Germinal center (tissue), 1 donor: ENCODE data around the gene MT1F.
"Not testable (repeated sequence)": the region's sequence is repeated elsewhere in the genome, so short reads cannot be mapped to it uniquely, and the experiment has no call there.

Source experiments
- DNase-seq: peaks from one replicate; pipeline ENCODE4 v3.0.0; 2012; ENCODE audit warnings: mixed read lengths, low spot score

MT1F gene

DNA sequence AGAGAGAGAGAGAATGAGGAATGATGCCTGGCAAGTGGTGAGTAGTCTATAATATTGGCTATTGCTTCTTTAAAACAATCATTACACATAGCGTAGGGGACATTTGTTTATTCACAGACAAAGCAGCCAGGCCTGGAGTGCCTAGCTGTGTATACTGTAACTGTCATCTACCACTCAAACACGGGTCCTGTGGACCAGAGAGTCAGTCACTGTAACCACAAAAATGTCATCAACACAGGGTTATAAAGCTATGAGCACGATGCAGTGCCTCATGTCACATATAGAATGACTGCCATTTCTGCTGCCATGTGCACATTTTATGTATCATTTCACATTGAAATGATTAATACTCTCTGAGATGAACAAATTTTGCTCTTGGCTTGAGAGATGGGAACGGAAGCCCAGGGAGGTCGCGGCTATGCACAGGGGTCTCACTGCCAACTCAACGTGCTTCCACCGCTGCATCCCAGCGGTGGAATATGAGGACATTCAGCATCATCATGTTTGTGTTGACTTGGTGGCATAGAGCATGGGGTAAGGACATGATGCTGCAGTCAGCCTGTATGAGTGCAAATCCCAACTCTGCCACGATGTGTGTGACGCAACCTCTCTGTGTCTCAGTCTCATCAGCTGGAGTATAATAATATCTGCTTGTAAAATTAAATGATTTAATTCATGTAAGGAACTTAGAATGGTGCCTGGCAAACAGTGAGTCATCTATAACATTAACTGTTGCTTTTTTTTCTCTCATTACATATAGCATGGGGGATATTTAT lies 15.2 kb downstream of the MT1F start:
- DNase-seq: no peak

DNA sequence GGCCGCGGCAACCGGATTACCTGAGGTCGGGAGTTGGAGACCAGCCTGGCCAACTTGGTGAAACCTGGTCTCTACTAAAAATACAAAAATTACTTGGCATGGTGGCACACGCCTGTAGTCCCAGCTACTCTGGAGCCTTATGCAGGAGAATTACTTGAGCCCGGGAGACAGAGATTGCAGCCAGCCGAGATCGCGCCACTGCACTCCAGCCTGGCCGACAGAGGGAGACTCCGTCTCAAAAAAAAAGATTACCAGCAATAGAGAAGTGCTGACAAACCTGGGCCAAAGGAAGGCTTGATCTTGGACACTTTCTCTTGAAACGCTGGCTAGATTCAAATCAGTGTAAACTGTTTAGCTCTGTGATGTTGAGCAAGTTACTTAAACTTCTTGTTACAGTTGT lies 16.2 kb downstream of the MT1F start:
- no peak for DNase-seq

DNA sequence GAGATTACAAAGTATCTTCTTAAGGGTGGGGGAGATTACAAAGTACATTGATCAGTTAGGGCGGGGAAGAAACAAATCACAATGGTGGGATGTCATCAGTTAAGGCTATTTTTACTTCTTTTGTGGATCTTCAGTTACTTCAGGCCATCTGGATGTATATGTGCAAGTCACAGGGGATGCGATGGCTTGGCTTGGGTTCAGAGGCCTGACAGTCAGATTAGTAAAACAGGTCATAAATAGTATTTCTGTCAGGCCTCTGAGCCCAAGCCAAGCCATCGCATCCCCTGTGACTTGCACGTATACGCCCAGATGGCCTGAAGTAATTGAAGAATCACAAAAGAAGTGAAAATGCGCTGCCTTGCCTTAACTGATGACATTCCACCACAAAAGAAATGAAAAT lies 16.8 kb downstream of the MT1F start:
- DNase-seq: not testable (repeated sequence)

DNA sequence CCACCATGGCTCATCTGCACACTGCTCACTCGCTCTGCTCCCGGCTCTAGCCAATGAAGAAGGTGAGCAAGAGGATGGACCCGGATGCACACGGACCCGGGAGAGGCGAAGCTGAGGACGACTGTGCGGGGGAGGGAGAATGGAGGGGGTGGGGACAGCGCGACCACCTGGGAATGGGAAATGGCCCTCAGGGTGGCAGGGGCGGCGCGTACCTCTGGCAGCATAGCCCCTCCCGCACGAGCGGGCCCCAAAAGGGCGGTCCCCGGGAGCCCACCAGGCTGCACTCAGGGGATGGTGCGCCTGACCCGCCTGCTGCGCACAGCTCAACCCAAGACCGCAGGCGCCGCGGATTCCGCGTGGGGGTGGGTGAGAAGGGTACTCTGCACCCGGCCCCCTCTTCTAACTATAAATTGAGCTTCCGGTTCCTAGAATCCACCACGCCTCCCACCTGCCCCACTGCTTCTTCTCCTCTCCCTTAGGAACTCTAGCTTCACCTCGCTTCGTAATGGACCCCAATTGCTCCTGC lies 18.0 kb downstream of the MT1F start:
- DNase-seq: no peak

DNA sequence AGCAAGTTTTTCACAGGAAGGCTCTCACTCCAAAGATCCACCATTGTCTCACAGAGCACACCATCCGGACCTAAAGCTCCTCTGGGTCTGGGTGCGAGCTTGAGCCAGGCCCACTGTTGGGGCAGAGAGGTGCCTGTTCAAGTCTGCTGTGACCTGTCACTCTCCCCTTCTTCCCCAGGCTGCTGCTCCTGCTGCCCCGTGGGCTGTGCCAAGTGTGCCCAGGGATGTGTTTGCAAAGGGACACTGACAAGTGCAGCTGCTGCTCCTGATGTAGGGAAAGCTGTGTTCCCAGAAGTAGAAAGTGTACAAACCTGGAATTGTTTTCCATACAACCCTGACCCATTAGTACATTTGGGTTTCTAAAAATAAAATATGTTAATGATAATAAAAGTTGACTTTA lies 19.7 kb downstream of the MT1F start:
- DNase-seq: no peak

DNA sequence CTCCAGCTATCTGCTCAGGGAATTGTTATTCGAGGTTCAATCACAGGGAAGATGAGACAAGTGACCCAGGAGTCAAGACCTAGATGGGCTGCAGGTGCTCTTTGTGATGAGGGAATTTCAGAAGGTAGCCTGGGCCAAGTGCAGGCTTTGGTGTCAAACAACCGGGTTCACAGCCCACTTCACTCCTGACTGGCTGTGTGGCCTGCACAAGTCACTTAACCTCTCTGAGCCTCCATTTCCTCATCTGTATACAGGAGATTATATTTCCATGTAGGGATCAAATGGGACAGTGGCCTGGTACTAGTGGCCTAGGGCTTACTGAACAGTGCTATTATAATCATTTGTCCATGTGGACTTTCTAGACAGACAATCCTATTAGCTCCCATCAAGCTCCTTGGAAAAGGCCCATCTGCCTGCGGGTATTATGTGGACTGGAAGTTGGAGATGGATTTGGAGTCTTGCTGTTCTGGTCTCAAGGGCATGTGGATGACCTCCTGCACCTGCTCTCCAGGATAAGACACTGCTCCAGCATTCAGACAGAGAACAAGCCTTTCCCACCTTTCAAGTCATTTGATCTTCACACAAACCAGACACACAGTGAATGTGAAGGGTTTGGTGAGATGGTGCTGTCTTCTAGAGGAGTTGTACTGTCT lies 21.4 kb downstream of the MT1F start:
- no peak for DNase-seq

DNA sequence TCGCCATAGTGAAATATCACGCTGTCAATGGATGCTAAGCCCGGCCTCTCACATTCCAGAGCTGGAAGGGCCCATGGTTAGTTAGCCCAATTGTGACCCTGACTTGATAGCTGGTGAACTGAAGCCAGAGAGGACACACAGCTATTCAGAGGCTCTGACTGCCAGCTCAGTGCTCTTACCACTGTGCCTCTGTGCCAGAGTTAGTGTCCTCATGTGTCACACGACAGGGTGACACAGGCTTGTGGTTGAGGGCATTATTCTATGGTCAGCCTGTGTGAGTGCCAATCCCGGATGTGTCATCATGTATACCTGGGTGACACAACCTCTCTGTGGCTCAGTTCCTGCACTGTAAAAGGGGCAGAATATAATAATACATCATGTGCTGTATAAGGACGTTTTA lies 22.1 kb downstream of the MT1F start:
- DNase-seq: no peak

DNA sequence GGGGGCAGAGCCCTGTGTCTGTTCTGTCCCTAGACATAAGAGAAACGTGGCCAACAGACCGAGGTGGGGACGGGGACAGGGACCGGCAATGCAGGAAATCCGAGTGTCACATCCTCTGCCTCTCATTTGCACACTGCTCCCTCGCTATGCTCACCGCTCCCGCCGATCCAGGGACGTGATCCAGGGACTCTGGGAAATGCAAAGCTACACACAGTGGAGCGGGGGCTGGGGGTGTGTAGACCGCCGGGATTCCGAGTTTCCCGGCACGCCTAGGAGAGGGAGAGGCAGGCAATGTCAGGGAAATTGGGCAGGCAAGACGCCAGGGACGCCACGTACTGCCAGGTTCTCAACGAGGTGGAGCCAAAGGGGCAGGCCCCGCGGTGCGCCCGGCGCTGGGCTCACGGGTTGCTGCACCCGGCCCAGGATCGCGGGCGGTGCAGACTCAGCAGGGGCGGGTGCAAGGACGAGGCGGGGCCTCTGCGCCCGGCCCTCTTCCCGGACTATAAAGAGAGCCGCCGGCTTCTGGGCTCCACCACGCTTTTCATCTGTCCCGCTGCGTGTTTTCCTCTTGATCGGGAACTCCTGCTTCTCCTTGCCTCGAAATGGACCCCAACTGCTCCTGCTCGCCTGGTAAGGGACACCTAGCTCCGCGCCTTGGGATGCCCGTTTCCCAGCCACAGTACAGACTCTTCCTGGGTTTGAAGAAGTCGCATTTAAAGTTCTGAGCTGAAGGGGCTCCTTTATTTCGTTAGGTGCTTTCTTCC lies 24.4 kb downstream of the MT1F start, which contains the start of gene MT1X:
TSS of gene MT1X (plus strand) at position 532 of the 764 bp plus-strand sequence. CDS start at position 603, 71 bp downstream.
- DNase-seq: peak; percentile 81

DNA sequence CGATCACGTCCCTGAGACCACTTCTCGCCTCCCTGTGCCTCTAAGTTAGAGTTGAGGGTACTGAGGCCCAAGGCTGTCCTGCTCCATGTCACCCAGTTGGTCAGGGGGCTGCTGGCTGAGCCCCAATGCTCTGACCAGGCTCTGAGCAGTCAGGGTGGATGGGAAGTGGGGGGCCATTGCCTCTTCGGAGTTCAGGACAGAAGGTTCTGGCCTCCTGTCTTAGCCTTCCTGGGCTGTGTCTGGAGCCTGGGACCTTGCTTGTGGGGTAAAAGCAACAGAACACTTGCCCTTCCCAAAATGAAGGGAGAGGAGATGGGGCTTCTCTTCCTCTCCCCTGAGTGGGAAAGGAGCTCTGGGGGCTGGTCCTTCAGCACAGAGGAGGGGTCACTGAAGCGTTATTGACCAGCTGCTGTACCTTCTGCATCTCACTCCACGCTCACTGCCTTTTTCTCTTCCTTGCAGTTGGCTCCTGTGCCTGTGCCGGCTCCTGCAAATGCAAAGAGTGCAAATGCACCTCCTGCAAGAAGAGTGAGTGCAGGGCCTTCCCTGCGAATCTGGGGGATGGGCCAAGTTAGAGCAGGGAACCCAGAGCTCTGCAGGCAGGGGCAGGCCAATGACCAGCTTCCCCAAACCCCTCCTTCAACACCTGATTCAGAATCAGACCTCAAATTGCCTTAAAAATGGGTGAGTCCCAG lies 25.1 kb downstream of the MT1F start:
- no peak for DNase-seq

DNA sequence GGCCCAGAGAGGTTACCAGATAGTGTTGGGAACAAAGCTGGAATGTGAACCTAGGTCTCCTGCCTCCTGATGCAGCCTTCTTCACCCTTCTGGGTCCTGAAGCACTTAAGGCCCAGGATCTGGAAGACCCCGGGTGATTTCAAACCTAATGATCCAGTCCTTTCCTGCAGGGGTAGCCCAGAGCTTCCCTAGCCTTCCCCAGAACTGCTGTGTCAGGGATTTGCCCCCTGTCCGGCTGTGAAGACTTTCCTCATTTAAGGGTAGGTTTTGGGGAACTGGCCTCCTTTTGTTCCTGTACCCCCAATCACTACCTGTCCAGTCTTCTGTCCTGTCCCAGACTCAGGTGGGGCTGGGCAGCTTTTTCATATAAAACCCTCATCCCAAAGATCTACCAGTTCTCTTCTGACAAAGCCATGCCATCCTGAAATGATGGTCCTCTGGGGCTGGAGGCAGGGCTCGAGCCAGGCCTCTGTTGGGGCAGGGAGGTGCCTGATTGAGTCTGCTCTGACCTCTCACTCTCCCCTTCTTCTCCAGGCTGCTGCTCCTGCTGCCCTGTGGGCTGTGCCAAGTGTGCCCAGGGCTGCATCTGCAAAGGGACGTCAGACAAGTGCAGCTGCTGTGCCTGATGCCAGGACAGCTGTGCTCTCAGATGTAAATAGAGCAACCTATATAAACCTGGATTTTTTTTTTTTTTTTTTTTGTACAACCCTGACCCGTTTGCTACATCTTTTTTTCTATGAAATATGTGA lies 25.8 kb downstream of the MT1F start:
- no peak for DNase-seq

DNA sequence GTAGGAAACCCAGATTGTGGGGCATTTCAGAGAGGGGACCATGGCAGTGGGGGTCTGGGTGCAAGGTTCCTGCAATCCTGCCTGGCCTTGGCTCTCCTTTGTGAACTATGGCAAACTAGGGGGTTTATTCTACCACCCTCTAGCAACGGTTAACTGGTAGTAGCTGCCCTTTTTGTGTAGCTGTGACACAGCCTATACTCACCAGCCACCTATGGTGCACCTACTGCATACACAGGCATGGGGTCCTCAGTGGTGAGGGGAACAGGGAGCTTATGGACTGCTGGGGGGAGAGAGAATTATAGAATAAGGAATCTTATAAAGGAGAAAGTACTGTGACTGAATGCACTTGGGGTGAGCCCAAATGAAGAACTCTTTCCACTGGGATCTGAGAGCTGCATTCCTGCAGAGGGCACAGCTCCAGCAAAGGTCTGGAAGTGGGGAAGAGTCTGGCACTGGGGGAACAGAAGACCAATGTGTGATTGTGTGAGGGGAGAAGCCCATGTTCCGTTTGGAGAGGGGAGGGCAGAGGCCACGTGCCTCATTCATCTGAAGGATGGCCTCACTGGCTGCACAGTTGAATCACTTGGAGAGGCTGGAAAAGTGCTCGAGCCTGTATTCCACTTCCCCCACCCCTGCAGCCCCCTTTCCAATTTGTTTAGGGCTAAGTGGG lies 26.6 kb downstream of the MT1F start:
- DNase-seq: no peak

DNA sequence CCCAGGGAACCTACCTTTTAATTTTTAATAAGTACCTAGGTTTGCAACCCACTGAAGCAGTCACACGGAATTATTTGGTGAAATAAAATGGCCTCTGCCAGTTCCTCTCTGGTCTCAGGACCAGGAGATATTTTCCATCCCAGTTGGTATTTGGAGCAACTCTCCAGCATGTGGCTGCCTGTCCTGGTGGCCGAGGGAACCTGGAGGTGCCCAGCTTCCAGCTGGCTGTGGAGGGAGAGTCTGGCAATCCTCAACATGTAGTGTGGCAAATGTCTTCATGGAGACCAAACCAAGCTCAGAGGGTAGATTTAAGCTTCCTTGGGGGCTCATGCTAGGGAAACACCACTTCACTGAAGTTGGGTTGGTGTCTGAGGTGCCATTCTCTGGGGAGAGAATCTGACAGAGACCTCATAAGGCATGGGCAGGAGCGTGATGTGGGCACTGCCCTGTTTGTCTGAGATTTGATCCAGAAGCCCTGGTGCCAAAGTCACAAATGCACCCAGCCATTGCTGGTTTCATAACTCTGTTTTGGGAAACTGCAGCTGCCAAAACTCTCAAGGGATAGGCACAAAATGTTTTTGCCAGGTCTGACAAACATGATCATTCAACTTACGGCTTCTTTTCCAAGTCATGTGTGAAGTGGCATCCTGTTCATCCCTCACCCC lies 27.3 kb downstream of the MT1F start:
- DNase-seq: no peak

DNA sequence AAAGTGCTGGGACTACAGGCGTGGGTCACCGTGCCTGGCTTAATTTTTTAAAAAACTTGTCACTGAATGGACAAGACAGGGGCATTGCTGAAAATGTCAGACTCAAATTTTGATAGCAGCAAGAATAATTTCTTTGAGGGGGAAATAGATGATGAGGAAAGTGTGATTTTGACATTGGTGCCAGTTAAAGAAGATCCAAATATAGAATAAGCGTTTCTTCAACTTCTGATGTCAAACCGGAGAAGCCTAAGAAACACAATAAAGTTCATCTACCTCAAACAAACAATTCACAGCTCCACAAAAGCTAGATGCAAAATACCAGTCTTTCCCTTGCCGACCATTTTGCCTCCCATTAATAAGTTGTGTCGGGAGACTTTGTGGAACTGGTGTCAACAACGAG lies 29.0 kb downstream of the MT1F start:
- DNase-seq: no peak

DNA sequence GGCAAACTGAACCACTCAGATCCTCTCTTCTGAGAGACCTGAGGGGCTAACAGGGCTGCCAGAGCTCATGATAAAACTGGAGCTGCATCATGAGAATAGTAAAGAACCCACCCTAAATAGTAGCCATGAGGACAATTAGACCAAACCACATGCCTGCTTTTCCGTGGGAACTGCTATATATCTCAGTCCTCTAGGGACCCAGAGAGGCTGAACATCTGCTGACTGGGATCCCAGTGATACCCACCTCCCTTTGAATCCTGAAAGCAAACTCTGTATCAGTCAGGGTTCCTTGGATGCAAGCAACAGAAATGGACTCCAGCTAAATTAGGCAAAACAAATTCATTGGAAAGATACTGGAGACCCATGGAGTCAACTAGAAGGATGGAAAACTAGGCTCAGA lies 31.0 kb downstream of the MT1F start:
- no peak for DNase-seq

DNA sequence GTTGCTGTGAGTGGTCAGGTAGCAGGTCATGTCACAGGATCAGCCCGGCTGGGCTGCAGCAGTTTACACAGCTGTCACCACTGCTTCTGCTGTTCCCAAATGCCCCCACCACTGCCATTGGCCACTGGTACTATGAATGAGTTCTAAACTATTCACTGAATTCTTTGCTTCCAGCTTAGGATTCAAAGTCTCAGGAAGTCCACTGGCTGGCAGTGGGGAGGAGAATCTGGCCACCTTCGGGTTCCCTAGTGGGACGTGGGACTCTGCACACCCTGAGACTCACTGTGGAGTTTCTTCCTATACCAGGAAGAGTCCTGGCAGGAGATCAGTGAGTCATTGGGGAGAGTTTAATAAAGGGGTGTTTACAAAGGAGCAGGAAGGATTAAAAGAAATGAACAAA lies 31.4 kb downstream of the MT1F start:
- no peak for DNase-seq

DNA sequence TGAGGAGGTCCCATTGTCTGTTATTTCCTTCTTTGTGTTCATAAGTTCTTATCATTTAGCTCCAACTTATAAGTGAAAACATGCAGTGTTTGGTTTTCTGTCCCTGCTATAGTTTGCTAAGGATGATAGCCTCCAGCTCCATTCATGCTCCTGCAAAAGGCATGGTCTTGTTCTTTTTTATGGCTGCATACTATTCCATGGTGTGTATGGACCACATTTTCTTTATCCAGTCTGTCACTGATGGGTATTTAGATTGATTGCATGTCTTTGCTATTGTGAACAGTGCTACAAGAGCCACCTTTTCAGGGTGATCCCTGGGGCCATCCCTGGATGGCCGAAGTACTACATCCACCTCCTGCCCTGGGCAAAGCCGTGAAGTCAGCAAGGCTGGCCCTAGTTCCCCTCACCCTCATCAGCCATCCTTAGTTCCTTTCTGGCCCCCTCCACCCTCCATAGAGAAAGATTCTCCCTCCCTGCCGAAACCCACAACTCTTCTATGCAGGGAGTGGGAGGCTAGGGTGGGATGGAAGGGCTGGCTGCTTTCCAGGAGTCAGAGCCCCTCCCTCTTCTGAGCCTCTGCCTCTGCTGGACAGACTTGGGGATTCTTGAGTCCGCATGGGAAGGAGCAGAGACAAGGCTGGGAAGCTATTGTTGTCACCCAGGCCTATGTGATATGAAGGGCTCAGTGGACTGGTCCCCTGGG lies 32.8 kb downstream of the MT1F start:
- no peak for DNase-seq

DNA sequence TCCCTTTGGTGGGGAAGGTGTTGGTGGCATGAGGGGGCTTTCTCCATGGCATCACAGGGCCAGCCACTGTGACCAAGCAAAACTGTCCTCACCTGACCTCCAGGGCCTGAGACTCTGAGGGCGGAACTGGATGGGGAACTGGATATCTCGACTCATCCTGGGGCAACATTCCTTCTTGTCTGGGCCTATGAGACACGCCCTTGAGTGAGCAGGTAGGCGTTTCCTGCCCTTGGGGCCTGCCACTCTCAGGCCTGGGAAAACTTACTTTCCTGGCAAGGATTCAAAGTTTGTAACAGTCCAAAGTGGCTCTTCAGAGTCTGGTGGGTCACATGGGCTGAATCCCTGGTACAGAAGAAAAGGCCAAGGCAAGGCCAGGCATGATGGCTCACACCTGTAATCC lies 34.1 kb downstream of the MT1F start:
- no peak for DNase-seq

DNA sequence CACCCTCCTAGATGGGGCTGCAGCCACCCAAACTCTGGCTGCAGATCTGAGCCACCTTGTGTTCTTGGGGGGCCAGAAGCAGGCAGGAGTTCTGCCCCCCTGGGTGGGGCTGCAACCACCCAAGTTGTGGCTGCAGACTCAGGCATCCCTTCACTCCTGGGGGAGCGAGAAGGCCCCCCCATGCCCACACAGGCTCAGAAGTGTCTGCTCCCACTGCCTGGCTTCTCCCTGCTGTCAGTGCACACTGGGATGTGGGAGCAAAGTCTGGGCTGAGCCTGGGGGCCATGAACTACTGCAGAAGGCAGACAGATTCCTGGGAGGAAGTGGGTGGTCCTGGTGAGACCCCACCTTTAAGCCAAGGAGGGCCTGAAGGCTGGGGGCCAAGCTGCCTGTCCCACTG lies 37.5 kb downstream of the MT1F start:
- no peak for DNase-seq

DNA sequence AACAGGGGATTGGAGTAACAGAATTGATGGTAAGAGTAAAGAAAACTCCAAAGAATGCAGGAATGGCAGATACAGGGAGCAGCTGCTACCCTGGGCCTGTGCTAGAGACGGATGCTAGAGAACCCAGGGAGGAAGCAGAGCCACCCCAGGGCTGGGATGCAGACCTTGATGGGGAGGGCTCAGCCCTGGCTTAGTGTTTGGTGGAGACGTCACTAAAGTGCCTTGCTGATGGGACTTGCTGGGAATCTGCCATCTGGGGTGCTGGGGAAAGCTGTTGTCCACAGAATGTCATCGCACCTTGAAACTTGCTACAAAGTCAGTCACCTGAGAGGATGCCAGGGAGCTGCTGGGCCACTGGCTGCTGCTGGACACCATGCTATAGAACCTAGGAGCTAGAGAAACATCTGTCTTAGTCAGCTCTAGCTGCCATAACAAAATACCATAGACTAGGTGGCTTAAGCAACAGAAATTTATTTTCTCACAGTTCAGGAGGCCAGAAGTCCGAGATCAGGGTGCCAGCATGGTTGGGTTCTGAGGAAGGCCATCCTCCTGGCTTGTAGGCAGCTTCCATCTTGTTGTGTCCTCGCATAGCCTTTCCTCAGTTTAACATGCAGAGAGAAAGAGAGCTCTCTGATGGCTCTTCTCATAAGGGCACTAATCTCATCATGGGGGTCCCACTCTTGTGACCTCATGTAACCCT lies 39.8 kb downstream of the MT1F start:
- no peak for DNase-seq
